Cortex of kidney (tissue), 1 donor: ENCODE measurements around the gene FAM114A1.
"Not testable (repeated sequence)": the region's sequence is repeated elsewhere in the genome, so short reads cannot be mapped to it uniquely, and the experiment has no call there.

Experiments used
- DNase-seq: peaks from one replicate; lab custom pipeline; 2025; lab: John Stamatoyannopoulos, UW

FAM114A1 gene

DNA sequence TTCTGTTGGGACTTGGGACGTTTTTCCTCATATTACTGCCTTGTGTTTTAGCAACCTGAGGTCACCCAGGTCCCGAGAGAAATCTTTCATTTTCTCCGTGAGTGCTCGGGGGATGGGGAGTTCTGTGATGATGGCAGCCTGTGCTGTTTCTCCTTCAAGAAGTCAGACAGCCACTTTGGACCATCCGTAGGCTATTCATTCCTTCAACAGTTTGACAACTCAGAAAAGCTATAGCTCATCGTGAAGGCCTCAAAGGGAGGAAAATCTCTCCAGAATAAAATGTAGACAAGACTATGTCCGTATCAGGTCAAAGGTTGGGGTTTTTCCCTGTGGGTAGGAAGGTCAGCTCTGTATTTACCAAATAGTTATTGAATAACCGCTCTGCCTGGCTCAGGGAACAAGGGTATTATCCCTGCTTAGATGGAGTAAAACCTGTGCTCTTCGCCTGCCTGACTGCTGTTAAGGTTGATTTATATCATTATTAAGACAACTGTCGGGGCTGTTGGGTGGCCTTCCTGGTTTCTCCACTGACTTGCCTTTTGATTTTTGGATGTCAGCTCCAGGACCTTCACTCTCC lies 36.6 kb downstream of the FAM114A1 start:
- no peak for DNase-seq

DNA sequence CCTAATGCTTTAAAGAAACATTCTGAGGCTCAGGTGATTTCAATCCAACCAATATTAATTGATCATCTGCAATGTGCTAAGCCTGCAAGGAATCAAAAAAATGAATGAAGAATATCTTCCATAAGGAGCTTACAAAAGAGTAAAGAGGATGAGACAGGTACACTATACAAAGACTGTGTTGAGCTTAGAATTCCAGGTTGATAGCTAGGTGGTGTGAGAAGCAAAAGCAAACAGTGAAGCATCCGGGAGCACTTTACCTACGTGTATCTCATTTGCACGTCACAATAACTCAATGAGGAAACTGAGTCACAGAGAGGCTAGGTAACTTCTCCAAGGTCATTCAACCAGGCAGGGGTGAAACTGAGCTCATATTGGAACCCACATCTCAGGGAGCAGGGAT lies 37.1 kb downstream of the FAM114A1 start:
- DNase-seq = no peak

GRCh38 chr4:38905652-38906385 lies 38.2 kb downstream of the FAM114A1 start:
- no peak for DNase-seq

GRCh38 chr4:38907696-38908270 lies 40.2 kb downstream of the FAM114A1 start:
- no peak for DNase-seq

- DNase-seq = no peak
Measured at GRCh38 chr4:38909015-38909414, 41.4 kb downstream of the FAM114A1 start.

GRCh38 chr4:38911257-38911656 lies 43.7 kb downstream of the FAM114A1 start:
- DNase-seq = no peak

GRCh38 chr4:38914854-38915253 lies 47.2 kb downstream of the FAM114A1 start:
- no peak for DNase-seq

DNA sequence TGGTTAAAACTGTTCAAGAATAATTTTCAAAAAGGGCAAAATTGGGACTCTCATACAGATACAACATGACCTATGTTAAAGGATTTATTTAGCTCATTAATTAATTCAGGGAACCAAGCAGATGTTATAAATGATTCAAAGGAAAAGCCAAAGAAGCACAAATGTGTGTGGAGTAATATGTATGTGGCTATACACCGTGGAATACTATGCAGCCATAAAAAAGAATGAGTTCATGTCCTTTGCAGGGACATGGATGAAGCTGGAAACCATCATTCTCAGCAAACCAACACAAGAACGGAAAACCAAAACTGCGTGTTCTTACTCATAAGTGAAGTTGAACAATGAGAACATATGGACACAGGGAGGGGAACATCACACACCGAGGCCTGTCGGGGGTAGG lies 48.7 kb downstream of the FAM114A1 start:
- not testable (repeated sequence) for DNase-seq

DNA sequence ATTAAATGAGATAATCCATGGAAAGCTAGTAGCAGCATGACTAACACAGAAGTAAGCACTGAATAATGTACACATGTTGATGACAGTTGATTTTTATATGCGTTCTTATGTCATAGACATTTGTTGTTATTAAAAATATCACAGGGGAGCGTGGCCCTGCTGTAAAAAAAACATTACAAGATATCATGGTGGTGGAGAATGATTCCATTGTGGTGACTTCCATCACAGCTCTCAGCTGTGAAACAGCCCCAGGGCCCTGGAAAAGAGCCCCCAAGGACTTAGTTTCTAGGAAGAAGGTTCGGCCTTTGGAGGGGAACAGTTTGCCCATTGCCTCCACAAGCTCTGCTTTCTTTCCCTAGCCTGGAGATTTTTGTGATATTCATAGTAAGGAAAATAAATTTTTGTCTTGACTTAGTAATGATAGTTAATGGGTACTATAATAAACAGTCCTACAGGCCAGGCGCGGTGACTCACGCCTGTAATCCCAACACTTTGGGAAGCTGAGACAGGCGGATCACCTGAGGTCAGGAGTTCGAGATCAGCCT lies 49.9 kb downstream of the FAM114A1 start:
- DNase-seq = no peak

GRCh38 chr4:38919494-38919893 lies 51.9 kb downstream of the FAM114A1 start:
- no peak for DNase-seq

- DNase-seq = no peak
Measured at GRCh38 chr4:38920186-38920585, 52.6 kb downstream of the FAM114A1 start.

DNA sequence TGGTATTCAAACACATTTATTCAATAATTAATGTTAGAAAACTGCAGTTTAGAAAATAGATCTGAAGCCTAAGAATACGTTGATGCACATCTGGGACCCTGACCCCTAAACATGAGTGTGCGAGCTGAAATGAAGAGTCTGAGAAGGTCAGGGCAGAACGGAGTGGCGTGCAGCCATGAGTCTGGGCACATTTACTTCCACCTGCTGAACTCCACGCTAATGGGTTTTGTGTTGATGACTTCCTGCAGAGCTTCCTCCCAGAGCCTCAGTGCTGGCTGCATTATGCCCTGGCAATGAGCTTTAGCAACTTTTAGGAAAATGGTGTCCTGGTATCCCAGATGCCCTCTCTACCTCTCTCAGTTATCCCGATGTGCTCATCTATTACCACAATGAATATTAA lies 53.1 kb downstream of the FAM114A1 start:
- DNase-seq = no peak

DNA sequence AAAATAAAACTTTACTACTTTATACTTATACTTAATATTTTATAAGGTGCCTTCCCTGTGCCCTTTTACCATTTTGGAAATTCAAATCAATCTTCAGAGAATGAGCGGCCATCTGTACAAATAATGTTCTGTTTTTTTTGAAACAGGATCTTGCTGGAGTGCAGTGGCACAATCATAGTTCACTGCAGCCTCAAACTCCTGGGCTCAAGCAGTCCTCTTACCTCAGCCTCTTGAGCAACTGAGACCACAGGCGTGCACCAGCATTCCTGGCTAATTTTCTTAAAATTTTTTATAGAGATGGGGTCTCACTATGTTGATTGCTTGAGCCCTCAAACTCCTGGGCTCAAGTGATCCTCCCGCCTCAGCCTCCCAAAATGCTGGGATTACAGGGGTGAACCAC lies 53.5 kb downstream of the FAM114A1 start:
- DNase-seq = no peak

GRCh38 chr4:38923746-38924145 lies 56.1 kb downstream of the FAM114A1 start:
- DNase-seq = no peak

- no peak for DNase-seq
Measured at GRCh38 chr4:38924353-38924752, 56.7 kb downstream of the FAM114A1 start.

DNA sequence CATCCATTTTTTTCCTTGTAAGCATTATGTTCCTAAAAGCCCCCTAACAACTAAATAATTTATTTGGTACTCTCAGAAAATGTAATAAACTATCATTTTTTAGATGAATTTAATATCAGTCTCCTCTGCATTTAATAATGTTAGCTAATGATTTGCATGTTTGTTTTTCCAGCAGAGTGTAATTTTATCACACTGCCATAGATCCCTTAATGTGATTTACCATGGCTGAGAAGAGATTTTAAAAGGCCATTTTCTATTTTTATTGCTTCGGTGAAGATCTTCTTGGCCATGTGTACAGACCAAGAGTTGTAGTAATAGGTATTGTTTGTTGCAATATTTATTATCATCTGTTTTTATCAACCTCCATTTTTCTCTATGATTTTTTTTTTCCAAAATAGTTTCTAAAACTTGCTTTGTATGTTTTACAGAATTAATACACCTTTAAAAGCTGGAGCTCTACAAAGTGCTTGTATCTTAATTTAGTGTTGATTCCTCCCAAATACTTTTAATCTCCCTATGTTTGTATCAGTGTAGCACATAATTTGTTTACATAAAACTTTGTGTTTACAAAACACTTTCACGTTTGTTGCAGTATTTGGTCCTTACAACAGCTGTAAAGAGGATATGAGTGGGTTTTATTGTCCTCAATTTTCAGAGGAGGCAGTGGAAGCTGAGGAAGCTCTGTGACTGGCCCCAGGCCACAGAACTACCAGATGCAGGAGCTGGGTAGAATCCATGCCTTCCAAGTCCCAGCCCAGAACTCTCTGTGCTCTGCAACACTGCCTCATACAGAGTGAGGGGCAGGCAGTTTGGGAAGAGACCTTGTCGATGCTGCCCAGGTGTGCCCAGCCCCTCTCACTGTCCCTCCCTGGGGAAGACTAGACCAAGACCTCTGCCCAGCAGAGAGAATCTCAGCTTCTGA lies 58.1 kb downstream of the FAM114A1 start:
- no peak for DNase-seq

- DNase-seq = no peak
Measured at GRCh38 chr4:38926896-38927295, 59.3 kb downstream of the FAM114A1 start.

DNA sequence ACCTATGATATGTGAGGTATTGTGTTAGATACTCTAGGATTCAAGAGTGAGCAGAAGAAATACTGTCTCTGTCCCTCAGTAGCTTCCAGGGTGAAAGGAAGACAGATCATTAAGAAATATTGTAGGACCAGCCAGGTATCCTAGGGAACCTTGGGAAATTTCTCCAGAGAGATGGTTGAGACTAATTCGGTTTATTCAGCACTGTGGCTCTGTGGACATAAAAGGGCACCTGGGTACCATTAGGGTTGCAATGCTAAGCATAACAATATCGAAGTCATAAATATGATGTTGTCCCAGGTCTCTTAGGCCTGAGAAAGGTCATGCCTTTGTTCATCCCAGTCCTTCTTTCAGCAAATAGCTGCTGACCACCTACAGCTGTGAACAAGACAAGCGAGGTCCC lies 61.0 kb downstream of the FAM114A1 start:
- no peak for DNase-seq

- DNase-seq = no peak
Measured at GRCh38 chr4:38928974-38929373, 61.4 kb downstream of the FAM114A1 start.

DNA sequence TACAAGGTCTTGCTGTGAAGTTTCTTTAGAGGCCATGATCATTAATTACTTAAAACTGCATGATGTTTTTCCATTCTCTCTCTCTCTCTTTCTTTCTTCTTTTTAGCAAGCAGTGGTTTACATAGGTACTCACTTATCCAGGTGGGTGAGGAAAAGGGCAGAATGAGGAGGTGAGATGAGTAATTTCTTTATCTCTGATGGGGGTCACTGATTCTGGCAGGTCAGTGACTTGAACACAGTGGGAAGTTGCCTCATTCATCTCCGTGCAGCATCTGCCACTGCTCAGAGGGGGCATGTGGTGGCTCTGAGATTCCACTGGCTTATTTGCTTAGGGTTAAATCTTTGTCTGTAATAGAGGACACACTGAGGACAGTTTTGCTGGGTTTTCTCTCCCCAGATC lies 62.6 kb downstream of the FAM114A1 start:
- DNase-seq = no peak

DNA sequence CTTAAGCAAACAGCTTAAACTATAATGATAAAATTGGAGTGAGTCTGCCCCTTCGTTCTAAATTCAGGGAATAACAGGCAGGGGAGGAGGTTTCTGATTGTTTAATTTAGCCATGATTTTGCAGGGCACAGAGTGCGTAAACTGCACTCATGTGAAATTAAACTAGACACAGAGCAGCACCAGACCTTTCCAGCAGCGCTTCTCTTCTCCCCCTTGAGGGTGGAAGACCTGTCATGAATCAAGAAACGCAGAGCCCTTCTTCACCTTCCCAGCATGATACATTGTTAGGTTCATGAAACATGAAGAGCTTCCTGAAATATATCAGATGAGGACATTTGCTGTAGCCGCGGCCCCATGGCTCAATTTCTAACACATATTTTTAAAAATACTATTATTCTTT lies 63.1 kb downstream of the FAM114A1 start:
- DNase-seq = no peak

DNA sequence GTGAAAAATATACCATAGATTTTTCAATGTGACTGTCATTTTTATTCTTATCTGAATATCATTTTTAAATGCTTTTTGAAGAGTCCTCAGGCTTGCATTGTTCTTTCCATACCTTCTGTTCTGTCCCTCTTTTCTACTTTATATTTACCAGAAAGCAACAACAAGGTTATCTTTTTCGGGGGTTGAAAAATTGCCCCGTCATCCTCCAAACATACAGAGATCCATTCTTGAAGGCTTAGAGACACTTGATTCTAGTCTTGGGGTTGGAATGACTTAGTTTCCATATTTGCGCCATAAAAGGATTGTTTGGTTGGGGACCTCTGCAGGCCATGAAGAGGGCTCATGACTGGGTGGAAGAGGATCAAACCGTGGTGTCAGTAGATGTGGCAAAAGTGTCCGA lies 63.5 kb downstream of the FAM114A1 start:
- DNase-seq = no peak
